HEK293 (cell line): ENCODE results near the gene ATP2C1.
"Not testable (repeated sequence)": the region's sequence is repeated elsewhere in the genome, so short reads cannot be mapped to it uniquely, and the experiment has no call there.

ENCODE experiments used
- CTCF ChIA-PET: fragments of 350-600 bp; formaldehyde crosslinking; extraction: SDS; loops from one replicate; lab custom pipeline; 2021; ENCODE audit warnings: antibody characterized with exemption; lab: Yijun Ruan, JAX
- POLR2A ChIA-PET: fragments of 300-600 bp; formaldehyde crosslinking; extraction: SDS; loops from one replicate; lab custom pipeline; 2020; ENCODE audit warnings: antibody characterized with exemption, inconsistent platforms; lab: Yijun Ruan, JAX
- H3K27ac ChIP-seq: fragments of 200-500 bp; sonication (Bioruptor generic); 2 replicates; pipeline ENCODE4 v1.5.1; 2014; ENCODE audit warnings: low read depth, low read length, control low read depth, inconsistent platforms; ENCODE audit errors: extremely low read depth
- H3K36me3 ChIP-seq, 2 experiments: fragments of 200-500 bp in 1 of 2; sonication (Bioruptor generic) in 1 of 2; 1 replicate in 1 of 2; 2 replicates in 1 of 2; pipeline ENCODE4 v1.5.1; 2014 to 2017; ENCODE audit warnings: inconsistent platforms in 2 of 2, low read length in 2 of 2; ENCODE audit not compliant: control insufficient read depth in 2 of 2, insufficient read depth in 1 of 2
- H3K4me1 ChIP-seq: fragments of 200-500 bp; sonication (Bioruptor generic); 2 replicates; pipeline ENCODE4 v1.5.1; 2014; ENCODE audit warnings: mild to moderate bottlenecking, low read length, inconsistent platforms; ENCODE audit not compliant: control insufficient read depth, insufficient read depth
- H3K4me3 ChIP-seq: 2 replicates; pipeline ENCODE4 v1.5.1; 2011; ENCODE audit warnings: low read depth, mild to moderate bottlenecking, control low read depth, low read length, moderate library complexity
- H3K9me3 ChIP-seq: fragments of 200-500 bp; sonication (Bioruptor generic); 2 replicates; pipeline ENCODE4 v1.5.1; 2014; ENCODE audit warnings: low read depth, low read length, inconsistent platforms; ENCODE audit not compliant: control insufficient read depth, insufficient read depth
- KLF1 ChIP-seq: fragments of 450-650 bp; formaldehyde crosslinking; IDR thresholded peaks from 2 replicates; pipeline ENCODE4 v1.5.1; 2016; ENCODE audit warnings: missing biosample characterization, missing genetic modification characterization
- SP2 ChIP-seq: fragments of 450-650 bp; formaldehyde crosslinking; IDR thresholded peaks from 2 replicates; pipeline ENCODE4 v1.5.1; 2016; ENCODE audit warnings: missing biosample characterization, missing genetic modification characterization
- ZBTB49 ChIP-seq: fragments of 450-650 bp; formaldehyde crosslinking; IDR thresholded peaks from 2 replicates; pipeline ENCODE4 v1.5.1; 2016; ENCODE audit warnings: missing biosample characterization, missing genetic modification characterization, low read depth
- ZNF26 ChIP-seq: fragments of 450-650 bp; formaldehyde crosslinking; IDR thresholded peaks from 2 replicates; pipeline ENCODE4 v1.5.1; 2016; ENCODE audit warnings: missing biosample characterization, missing genetic modification characterization
- ZNF362 ChIP-seq: fragments of 450-650 bp; formaldehyde crosslinking; IDR thresholded peaks from 2 replicates; pipeline ENCODE4 v1.5.1; 2016; ENCODE audit warnings: missing biosample characterization, missing genetic modification characterization
- ZNF488 ChIP-seq: fragments of 450-650 bp; formaldehyde crosslinking; IDR thresholded peaks from 2 replicates; pipeline ENCODE4 v1.5.1; 2016; ENCODE audit warnings: missing biosample characterization, missing genetic modification characterization
- ZNF571 ChIP-seq: fragments of 450-650 bp; formaldehyde crosslinking; IDR thresholded peaks from 2 replicates; pipeline ENCODE4 v1.5.0; 2017; ENCODE audit warnings: missing biosample characterization, missing genetic modification characterization
- ZNF610 ChIP-seq: fragments of 450-650 bp; formaldehyde crosslinking; IDR thresholded peaks from 2 replicates; pipeline ENCODE4 v1.5.1; 2016; ENCODE audit warnings: missing biosample characterization, missing genetic modification characterization, borderline replicate concordance
- ZNF843 ChIP-seq: fragments of 450-650 bp; formaldehyde crosslinking; IDR thresholded peaks from 2 replicates; pipeline ENCODE4 v1.5.1; 2016; ENCODE audit warnings: missing biosample characterization, missing genetic modification characterization
- TF ChIP-seq, protein P1 (sequence below): fragments of 450-650 bp; formaldehyde crosslinking; IDR thresholded peaks from 2 replicates; pipeline ENCODE4; 2016; ENCODE audit warnings: missing biosample characterization, missing genetic modification characterization
- TF ChIP-seq, protein P2 (sequence below): fragments of 450-650 bp; IDR thresholded peaks from 2 replicates; pipeline ENCODE4 v1.5.1; 2018; ENCODE audit warnings: missing biosample characterization, missing genetic modification characterization
- TF ChIP-seq, protein P3 (sequence below): fragments of 450-650 bp; IDR thresholded peaks from 2 replicates; pipeline ENCODE4 v1.5.1; 2018; ENCODE audit warnings: missing biosample characterization, mild to moderate bottlenecking, missing genetic modification characterization

Gene ATP2C1

DNA sequence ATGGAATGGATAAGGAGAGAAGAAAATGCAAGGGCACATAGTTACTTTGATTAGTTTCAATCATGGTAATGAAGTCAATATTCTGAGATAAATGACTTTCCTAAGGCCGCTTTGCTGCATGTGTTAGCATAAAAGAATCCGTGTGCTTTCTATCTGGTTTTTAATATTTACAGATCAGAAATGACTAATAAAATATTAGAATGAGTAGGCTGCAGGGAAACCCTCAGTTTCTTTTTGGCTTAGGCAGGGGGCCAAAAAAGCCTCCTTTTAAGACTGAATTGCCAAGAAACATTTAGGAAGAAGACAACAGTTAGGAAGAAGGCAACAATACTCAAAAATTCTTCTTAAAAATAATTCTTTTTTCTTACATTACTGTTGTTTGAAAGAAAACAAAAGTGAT lies 144.4 kb downstream of the ATP2C1 start:
- no peaks in the 10 kb centered on the region for H3K36me3 ChIP-seq
- POLR2A ChIA-PET: no interaction called here
- CTCF ChIA-PET: interaction anchor here (1.0 to 1.4 kb wide), 3 partner anchors 8 to 1000 kb away, joined by 3 to 5 read pairs (median 3); no protein-coding TSS in a partner anchor

GRCh38 chr3:131042271-131042985 lies 148.5 kb downstream of the ATP2C1 start:
- H3K36me3 ChIP-seq, H3K27ac ChIP-seq, H3K4me1 ChIP-seq, H3K4me3 ChIP-seq, H3K9me3 ChIP-seq, POLR2A ChIA-PET: not testable (repeated sequence)
- CTCF ChIA-PET: interaction anchor here (0.6 kb wide), 1 partner anchor 170 kb away, joined by 4 read pairs; no protein-coding TSS in a partner anchor

More for the DNA sequence above, 144.4 kb downstream of the ATP2C1 start:
- no peak overlapping the region for H3K27ac ChIP-seq
- no peaks in the 10 kb centered on the region for H3K4me1 ChIP-seq
- TF ChIP-seq, protein P1, sequence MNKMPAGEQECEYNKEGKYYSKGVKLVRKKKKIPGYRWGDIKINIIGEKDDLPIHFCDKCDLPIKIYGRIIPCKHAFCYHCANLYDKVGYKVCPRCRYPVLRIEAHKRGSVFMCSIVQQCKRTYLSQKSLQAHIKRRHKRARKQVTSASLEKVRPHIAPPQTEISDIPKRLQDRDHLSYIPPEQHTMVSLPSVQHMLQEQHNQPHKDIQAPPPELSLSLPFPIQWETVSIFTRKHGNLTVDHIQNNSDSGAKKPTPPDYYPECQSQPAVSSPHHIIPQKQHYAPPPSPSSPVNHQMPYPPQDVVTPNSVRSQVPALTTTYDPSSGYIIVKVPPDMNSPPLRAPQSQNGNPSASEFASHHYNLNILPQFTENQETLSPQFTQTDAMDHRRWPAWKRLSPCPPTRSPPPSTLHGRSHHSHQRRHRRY (tag by site-specific recombination): no peak
- TF ChIP-seq, protein P2, sequence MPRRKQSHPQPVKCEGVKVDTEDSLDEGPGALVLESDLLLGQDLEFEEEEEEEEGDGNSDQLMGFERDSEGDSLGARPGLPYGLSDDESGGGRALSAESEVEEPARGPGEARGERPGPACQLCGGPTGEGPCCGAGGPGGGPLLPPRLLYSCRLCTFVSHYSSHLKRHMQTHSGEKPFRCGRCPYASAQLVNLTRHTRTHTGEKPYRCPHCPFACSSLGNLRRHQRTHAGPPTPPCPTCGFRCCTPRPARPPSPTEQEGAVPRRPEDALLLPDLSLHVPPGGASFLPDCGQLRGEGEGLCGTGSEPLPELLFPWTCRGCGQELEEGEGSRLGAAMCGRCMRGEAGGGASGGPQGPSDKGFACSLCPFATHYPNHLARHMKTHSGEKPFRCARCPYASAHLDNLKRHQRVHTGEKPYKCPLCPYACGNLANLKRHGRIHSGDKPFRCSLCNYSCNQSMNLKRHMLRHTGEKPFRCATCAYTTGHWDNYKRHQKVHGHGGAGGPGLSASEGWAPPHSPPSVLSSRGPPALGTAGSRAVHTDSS: no peak
- TF ChIP-seq SP2 (no peak), ZNF571 (no peak), ZNF488 (tag by site-specific recombination) (no peak)
- no peak overlapping the region for H3K4me3 ChIP-seq
- H3K9me3 ChIP-seq: no peaks in the 10 kb centered on the region

- H3K4me1 ChIP-seq: no peaks in the 10 kb centered on the region
- no peak for TF ChIP-seq ZNF362
- no peak for TF ChIP-seq ZBTB49 (tag by site-specific recombination)
- TF ChIP-seq ZNF26: no peak
- no peak for TF ChIP-seq ZNF843 (tag by site-specific recombination)
- TF ChIP-seq, protein P3, sequence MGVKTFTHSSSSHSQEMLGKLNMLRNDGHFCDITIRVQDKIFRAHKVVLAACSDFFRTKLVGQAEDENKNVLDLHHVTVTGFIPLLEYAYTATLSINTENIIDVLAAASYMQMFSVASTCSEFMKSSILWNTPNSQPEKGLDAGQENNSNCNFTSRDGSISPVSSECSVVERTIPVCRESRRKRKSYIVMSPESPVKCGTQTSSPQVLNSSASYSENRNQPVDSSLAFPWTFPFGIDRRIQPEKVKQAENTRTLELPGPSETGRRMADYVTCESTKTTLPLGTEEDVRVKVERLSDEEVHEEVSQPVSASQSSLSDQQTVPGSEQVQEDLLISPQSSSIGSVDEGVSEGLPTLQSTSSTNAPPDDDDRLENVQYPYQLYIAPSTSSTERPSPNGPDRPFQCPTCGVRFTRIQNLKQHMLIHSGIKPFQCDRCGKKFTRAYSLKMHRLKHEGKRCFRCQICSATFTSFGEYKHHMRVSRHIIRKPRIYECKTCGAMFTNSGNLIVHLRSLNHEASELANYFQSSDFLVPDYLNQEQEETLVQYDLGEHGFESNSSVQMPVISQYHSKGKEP: no peak
- 0 out of 2 replicates have a peak, but pooled peaks have one; percentile 12 for TF ChIP-seq KLF1 (tag by site-specific recombination)
- no peak for TF ChIP-seq ZNF610 (tag by site-specific recombination)
- TF ChIP-seq, all 188 proteins: peak for 1
- H3K9me3 ChIP-seq: no peaks in the 10 kb centered on the region
- ChIA-PET CTCF (interaction anchor here (0.5 to 0.8 kb wide), 4 partner anchors 15 to 387 kb away, joined by 3 to 5 read pairs (median 3); no protein-coding TSS in a partner anchor), POLR2A (no interaction called here)
- no peaks in the 10 kb centered on the region for H3K36me3 ChIP-seq
- no peak overlapping the region for H3K27ac ChIP-seq
- no peak overlapping the region for H3K4me3 ChIP-seq
Measured at GRCh38 chr3:131047582-131047981, 153.7 kb downstream of the ATP2C1 start.
